ENCODE measurements around the gene THOC7.

THOC7 gene

DNA sequence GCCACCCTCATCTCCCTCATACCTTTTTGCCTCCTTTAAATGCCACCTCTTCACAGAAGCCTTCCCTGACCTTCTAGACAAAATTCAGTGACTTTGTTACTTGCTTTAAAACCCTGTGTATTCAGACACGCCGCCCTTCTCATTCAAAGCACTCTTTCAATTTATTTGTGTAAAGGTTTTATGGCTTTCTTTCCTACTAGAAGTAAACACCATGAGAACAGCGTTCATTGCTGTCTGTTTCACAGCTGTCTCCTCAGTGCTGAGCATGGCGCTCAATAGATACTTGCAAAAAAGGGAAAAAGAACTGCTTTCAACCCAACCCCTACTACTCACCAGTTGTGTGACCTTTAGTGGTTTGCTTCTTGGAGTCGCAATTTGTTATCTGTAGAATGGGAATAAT is 17.0 kb upstream of the THOC7 start:
- in situ Hi-C loops (cut with HindIII; ENCODE audit: low sequenced_read_pairs): no loop called here

- in situ Hi-C loops (cut with HindIII; ENCODE audit: low sequenced_read_pairs): no loop called here
These were observed 14.9 kb upstream of the THOC7 start for GRCh38 chr3:63878394-63879060.

DNA sequence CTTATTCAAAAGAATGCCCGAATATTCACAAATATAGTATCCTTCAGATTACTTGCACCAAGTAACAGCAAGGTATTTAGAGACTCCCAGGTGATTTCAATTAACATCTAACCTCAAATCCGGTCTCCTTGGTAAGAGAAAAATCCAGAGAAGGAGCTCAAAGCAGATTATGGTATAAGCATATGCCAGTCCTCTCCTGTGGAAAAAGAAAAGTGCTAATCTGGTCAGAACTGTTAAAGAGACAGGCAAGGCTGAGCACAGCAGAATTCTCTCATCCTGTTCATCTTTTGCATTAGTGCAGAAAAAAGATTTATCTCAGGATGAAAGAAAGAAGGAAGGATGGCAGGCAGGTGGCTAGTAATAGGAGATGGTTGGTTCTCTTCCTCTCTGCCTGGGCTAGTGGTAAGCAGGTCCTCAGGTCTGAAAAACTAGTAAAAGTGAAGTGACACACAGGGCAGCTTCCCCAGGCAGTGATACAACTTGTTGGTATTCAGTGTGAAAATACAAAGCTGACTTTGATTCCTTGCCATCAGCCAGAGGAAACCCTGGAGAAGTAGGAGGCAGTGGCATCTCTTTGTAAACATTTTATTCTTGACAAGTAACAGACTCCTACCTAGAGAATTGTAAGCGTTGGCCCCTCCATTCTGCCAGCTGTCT is 14.3 kb upstream of the THOC7 start:
- in situ Hi-C loops (cut with HindIII; ENCODE audit: low sequenced_read_pairs): no loop called here

- in situ Hi-C loops (cut with HindIII; ENCODE audit: low sequenced_read_pairs): no loop called here
These were observed 12.7 kb upstream of the THOC7 start for GRCh38 chr3:63876260-63876659.

DNA sequence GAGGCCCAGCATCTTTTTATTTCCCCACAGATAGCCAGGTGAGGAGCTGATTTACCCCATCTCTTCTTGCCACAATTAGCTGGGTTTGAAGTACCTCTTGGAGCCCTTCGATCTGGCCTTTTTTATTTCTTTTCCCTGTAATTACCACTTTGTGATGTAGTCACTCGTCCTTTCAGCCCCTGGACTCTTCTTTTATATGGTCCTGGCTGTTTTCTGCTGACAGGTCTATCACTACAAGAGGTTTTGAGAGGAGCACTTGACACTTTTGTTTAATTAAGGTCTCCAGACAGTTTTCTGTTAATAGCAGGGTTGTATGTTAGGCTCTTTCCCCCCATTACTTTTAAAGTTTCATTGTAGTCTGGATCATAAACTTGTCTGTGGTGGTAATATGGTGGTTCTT is 11.9 kb upstream of the THOC7 start:
- in situ Hi-C loops (cut with HindIII; ENCODE audit: low sequenced_read_pairs): no loop called here

GRCh38 chr3:63874769-63875168 is 11.2 kb upstream of the THOC7 start:
- in situ Hi-C loops (cut with HindIII; ENCODE audit: low sequenced_read_pairs): loop anchor here (5.0 kb wide), 1 partner anchor 68 kb away; no protein-coding TSS in a partner anchor

- in situ Hi-C loops (cut with HindIII; ENCODE audit: low sequenced_read_pairs): loop anchor here (5.0 kb wide), 1 partner anchor 70 kb away; no protein-coding TSS in a partner anchor
These were observed 8.7 kb upstream of the THOC7 start for GRCh38 chr3:63872135-63872924.

- in situ Hi-C loops (cut with HindIII; ENCODE audit: low sequenced_read_pairs): loop anchor here (5.0 kb wide), 1 partner anchor 72 kb away; no protein-coding TSS in a partner anchor
These were observed 7.0 kb upstream of the THOC7 start for GRCh38 chr3:63870615-63871005.

DNA sequence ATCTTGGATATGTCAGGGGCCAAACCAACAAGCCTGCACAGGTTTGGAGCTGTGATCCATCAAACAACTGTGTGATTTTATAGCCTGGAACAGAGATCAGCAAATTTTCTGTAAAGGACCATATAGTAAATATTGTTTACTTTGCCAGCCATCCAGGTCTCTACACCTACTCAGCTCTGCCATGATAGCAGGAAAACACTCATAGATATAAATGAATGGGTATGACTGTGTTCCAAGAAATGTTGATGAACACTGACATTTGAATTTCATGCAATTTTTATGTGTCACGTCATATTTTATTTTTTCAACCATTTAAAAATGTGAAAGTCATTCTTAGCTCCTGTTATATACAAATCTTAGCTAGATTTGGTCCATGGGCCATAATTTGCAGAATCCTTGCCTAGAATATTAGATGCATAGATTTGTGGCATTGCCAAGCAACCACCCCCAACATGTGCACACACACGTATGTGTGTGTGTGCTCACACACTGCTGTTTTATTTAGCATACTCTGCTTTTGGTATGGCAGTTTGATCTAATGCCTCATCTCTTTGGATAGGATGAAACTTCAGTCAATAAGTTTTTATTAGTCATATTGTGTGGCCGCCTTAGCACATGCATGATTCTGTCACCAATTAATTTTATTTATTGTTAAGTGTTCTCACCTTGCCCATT is 6.5 kb upstream of the THOC7 start:
- in situ Hi-C loops (cut with HindIII; ENCODE audit: low sequenced_read_pairs): loop anchor here (5.0 kb wide), 1 partner anchor 72 kb away; no protein-coding TSS in a partner anchor

GRCh38 chr3:63867225-63867624 is 3.6 kb upstream of the THOC7 start:
- in situ Hi-C loops (cut with HindIII; ENCODE audit: low sequenced_read_pairs): no loop called here

GRCh38 chr3:63864965-63865327 is 1.3 kb upstream of the THOC7 start:
- in situ Hi-C loops (cut with HindIII; ENCODE audit: low sequenced_read_pairs): no loop called here

DNA sequence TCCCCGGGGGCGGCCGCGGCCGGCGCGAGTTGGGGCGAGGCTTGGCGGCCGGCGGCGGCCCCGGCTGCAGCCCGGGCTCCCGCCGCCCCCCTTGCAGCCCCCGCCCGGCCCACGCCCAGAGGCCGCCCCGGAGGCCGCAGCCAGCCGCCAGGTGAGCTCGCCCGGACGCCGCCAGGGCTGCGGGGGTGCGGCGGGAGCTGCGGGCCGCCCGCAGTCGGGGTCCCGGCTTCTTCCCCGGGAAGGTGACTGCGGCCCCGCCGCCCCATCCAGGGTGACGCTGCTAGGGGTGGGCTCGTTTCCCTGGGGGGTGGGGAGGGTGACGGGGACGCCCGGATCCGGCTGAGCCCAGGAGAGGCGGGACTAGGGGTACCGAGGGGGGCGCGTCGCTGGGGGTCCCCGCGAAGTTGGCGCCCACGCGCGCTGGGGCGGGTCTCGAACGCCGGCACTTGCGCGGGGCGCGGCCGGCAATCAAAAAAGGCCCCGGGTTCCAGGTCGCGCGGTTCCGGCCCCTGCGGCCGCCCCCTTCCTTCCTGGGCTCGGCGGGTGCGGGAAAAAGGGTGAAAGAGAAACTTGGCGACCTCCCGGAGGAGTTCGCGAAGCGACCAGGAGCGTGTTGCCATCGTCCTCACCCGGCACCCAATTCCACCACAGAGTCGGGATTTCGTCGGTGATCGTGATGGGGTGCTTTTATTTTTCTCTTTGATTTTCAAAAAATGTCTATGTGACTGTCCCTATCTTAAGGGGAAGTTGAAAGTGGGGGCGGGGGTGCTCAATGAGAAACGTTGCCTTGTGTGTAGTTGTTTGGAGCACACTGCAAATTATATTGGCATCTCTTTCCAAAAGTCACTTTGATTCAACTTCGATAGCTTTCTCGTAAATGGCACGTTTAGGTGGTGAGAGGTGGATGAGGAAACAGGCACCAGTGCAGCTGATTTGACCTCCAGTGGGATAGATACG is 681 bp upstream of the THOC7 start:
- in situ Hi-C loops (cut with HindIII; ENCODE audit: low sequenced_read_pairs): no loop called here

DNA sequence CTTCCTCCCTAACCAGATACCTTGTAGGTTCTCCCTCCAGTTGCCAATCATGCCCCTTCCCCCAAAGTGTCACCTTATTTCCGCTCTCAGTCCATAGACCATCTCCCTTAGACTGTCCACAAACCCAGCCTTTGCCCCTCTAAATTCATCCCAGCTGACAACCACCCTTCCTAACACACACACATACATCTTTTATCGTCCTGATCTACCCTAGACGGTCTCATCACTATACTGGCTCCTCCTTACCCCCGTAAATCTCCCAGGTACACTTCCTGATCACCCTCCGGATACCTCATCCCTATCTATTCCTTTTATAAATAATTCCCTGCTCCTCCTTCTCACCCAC is 828 bp downstream of the THOC7 start:
- in situ Hi-C loops (cut with HindIII; ENCODE audit: low sequenced_read_pairs): no loop called here

DNA sequence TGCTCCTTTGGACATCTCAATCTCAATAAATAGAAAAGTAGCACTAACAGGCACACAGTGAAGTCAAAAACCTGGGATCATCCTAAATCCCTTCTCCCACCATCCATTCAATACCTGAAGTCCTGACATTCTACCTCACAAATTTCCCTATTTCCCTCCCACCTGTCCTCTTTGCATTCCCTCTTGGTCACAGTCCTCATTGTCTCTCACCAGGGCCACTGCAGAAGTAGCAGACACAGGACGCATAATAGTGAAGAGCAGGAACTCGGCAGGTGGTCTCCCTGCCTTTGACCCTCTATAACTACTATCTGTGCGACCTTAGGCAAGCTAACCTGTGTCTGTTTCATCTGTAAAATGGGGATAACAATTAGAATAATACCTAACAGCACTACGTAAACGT is 2.3 kb downstream of the THOC7 start:
- in situ Hi-C loops (cut with HindIII; ENCODE audit: low sequenced_read_pairs): no loop called here

DNA sequence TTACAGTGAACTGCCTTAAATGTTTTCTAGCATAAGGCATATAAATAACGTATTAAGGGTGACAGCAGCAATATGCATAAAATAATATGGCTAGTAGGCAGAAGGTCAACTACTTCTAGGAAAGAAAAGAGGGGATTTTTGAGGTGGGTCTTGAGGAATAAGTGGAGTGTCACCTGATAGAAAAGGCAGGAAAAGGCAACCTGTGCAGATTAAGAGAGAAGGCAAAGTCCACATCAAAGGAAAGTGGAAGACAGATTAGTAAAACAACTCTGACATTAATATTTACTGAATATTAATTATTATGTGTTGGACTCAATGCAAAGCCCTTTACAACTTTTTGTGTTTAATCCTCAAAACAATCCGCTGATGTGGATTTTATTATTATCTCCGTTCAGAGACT is 2.8 kb downstream of the THOC7 start:
- in situ Hi-C loops (cut with HindIII; ENCODE audit: low sequenced_read_pairs): no loop called here

GRCh38 chr3:63857311-63857710 is 6.3 kb downstream of the THOC7 start:
- in situ Hi-C loops (cut with HindIII; ENCODE audit: low sequenced_read_pairs): no loop called here

- in situ Hi-C loops (cut with HindIII; ENCODE audit: low sequenced_read_pairs): no loop called here
These were observed 8.2 kb downstream of the THOC7 start for GRCh38 chr3:63855333-63855940.

DNA sequence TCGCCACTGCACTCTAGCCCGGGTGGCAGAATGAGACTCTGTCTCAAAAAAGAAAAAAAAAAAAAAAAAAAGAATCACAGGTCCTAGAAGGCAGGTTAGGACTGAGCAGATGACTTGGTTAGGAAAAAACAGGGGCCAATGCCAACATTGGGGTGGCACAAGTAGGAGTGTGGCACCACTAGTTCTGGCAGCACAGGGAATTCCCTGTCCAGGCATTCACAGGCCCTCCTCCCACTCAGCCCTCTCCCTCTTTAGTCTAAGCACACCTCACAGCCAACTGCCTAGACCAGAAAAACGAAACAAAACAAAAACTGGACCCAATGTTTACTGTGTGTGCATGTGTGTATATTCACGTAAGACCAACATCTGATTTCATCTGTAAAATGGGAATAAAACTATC is 10.5 kb downstream of the THOC7 start:
- in situ Hi-C loops (cut with HindIII; ENCODE audit: low sequenced_read_pairs): no loop called here

GRCh38 chr3:63851287-63851686 is 12.3 kb downstream of the THOC7 start:
- in situ Hi-C loops (cut with HindIII; ENCODE audit: low sequenced_read_pairs): no loop called here

GRCh38 chr3:63849175-63849574 is 14.4 kb downstream of the THOC7 start:
- in situ Hi-C loops (cut with HindIII; ENCODE audit: low sequenced_read_pairs): no loop called here
